Activated T-cell treated with anti-CD3 and anti-CD28 coated beads for 1 hour (primary cell): ENCODE data around the gene C5orf46.
A peak's percentile ranks its signal among the peaks of the same experiment; 100 is the strongest.

Experiments used
- DNase-seq: peaks from one replicate; pipeline ENCODE4 v3.0.0-alpha.2; 2020; ENCODE audit warnings: low read depth

The C5orf46 gene

DNA sequence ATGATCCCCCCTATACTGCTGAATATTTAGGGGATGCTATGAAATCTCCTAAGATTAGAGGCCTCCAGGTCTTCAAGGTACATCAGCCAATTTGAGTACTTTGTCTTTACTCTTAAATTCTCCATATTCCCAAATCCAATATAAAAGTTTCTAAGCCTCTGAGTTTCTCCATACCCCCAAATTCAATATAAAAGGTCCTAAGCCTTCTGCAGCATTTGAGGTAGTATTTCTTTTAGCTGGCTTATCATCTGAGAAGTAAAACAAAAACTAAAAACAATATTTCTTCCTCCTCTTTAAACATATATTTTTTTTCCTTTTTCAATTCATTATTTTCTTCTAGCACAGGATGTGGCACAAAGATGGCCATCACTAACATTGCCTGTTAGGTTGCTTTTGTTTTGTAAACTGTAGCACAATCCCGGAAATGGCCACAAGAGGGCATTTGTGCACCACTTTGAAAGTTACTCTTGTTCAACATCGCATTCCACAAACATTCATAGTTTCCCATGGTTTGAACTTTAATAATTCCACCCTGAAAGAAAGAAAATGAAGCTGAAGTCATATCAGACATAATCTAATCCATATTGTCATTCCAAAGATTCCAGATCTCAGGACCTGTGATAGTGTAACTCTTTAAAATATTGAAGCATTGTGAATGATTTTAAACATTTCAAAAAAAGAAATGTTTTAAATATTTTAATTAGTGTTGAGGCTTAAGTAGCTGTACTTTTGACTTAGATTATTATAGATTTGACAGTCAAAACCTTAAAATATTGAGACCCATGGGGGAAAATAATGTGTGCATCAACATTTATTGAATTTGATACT lies 48.8 kb downstream of the C5orf46 start:
- DNase-seq = peak; percentile 2

DNA sequence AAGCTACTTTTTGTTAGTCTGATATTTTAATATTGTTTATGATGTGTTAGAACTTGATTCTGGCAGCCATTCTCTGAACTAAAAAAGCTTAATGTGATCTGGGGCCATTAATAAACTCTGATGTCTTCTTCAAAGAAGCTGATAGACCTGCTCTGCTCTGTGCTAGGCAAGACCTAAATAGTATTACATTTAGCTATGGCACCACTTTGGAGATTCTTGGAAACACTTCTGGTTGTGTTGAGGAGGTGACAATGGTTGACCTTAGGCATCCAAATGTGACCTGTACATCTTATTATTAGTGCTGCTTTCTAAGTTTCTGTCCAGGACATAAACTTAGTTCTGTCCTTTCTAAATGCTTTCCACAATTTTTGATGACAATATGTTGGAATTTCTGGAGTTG lies 49.5 kb downstream of the C5orf46 start:
- DNase-seq = no peak

- no peak for DNase-seq
Observed at GRCh38 chr5:147855774-147856069, 50.6 kb downstream of the C5orf46 start.

DNA sequence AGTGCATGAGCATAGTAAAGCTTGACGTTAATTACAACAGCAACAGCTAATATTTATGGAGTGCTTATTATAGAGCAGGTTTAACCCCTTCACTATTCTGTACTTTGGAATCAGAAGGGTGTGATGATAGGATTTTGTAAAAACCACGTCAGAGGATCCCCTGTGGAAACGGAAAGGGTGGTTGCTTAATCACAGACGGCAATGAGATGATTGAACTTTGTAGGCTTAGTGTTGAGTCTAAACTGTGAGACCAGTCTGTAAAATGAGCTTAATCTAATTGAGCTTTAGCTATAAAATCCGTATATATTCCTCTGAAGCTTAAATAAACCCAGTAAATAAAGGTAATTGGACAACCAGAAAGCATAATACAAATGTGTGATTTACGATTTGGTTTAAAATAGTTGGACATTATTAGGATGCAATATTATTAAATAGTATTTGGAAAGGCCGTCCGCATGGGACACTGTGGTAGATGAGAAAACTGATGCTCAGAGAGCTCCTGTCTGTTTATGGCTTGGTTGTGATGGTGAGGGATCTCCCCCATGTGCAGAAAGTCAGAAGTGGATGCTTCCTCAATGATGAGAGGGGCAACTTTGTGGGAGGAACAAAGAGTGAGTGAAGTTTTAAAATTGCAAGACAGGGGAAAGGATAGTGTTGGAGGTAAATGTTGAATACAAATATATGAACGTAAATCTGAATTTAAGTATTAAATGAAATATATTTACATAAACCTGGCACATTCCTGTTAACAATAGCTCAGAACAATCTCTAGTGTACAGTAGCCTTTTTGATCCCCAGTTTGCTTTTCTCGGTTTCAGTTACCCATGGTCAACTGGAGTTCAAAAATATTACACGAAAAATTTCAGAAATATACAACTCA lies 51.2 kb downstream of the C5orf46 start:
- DNase-seq = no peak

DNA sequence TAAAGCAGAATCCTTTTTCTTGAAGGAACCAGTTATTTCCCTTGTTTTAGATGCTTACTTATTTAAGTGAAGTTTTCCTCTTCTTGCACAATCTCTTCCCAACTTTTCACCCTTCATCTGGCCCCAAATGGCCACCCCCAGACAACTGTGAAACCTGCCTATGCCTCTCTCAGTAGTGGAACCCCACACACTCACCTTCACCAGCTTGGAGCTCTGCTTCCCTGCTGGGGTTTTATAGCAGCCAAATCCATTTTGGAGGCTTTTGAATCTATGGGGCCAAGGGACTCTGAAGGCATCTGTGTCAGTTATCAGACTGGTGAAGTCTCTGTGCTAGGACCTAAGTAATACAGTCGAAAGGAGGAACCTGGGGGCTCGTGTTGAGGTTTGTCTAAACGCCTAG lies 52.0 kb downstream of the C5orf46 start:
- no peak for DNase-seq

DNA sequence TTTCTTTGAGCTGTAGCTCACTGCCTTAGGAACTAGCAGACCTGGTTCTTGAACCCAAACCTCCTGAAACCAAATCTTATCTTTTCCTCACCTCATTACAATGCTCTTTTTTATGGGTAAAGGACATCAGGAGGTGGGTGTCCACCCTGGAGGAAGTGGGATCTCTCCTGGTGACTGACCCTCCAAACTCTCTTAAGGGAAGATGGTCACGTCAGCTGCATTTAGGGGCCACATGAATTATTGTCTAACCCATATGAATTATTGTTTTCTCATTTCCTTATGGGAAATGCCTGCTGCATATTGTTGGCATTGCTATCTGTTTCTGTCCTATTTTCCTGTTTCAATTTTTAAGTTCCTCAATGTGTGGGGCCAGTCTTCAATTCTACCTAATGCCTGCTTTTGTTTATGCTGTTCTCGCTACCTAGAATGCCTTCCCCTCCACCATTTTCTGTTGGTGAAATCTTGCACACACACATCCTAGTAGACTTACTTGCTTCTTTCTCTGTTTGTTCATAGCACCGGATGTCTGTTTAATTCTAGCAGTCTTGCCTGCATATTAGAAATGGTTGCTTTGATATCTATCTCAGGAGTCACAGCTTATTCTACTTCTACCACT lies 52.9 kb downstream of the C5orf46 start:
- no peak for DNase-seq

- no peak for DNase-seq
Observed at GRCh38 chr5:147852365-147852764, 54.0 kb downstream of the C5orf46 start.

GRCh38 chr5:147851578-147851977 lies 54.8 kb downstream of the C5orf46 start:
- no peak for DNase-seq

- no peak for DNase-seq
Observed at GRCh38 chr5:147849226-147849625, 57.1 kb downstream of the C5orf46 start.

- DNase-seq = no peak
Observed at GRCh38 chr5:147845618-147846017, 60.7 kb downstream of the C5orf46 start.

DNA sequence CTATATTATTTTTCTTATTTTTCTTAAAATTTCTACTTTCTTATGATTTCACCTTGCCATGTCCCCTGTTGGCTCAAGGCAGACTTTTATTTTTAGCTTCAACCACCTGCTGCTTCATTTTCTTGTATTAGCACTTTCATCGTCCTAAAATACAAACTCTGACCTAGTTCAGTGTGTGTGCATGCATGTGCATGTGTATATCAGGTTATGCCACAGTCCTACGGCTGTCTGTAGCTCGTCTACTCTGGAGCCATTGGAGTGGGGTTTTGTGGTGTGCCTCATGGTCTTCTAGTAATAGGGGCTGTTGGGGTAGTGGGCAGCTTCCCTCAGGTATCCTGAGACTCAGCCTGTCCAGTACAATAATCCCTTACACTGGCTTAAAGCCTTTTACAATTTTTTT lies 61.5 kb downstream of the C5orf46 start:
- DNase-seq = no peak

DNA sequence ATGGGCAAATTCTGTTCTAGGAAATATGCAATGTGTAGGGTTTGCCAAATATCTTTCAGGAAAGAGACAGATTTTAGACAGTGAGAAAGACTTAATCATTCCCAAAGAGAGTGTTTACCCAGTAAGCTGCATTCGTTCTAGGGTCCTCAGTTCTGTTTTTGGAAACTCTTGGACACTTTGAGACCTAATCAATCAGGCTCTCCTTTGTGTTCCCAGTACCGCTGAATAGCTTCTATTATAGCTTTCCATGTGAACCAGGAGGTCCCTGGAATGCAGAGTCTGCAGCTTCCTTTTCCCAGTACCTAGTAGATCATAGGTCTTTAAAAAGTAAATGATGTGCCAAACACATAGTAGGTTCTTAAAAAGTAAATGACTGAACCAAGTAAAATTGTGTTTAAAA lies 63.5 kb downstream of the C5orf46 start:
- no peak for DNase-seq
